Panc1 (cell line): ENCODE data around the gene BBS7. TPM values are rescaled to one million over a fixed set of nuclear protein-coding genes. Genes with fewer than 3 reads are reported as not detected.

Experiments used
- ATAC-seq: fragments of 200-7000 bp; cut with Tn5 transposase; 2 replicates; pipeline ENCODE4 v1.9.1; 2020; ENCODE audit warnings: mild to moderate bottlenecking, moderate library complexity
- BruUV-seq: library from RNA; stranded (reverse); fragments of 400-500 nt; replicated peaks from 2 replicates; lab custom pipeline; 2021; lab: Mats Ljungman, UMichigan
- CTCF ChIA-PET: fragments of 300-600 bp; sonication (Branson Sonifier 250); formaldehyde crosslinking; loops from one replicate; lab custom pipeline; 2022; ENCODE audit warnings: antibody characterized with exemption; lab: Charles Lee
- POLR2A ChIA-PET: fragments of 300-600 bp; sonication (Branson Sonifier 250); formaldehyde crosslinking; loops from one replicate; lab custom pipeline; 2022; ENCODE audit warnings: antibody characterized with exemption; lab: Charles Lee
- DNase-seq: peaks from one replicate; pipeline ENCODE4 v3.0.0-alpha.2; 2010; ENCODE audit warnings: low read depth, low spot score
- H3K27ac ChIP-seq: 2 replicates; pipeline ENCODE4 v1.5.1; 2011; ENCODE audit warnings: mild to moderate bottlenecking, low read length, inconsistent platforms
- H3K27me3 ChIP-seq: fragments of 200-500 bp; sonication (Bioruptor generic); 2 replicates; pipeline ENCODE4 v1.6.0; 2014; ENCODE audit warnings: low read length, inconsistent platforms; ENCODE audit not compliant: control insufficient read depth, insufficient read depth
- H3K36me3 ChIP-seq: fragments of 200-500 bp; sonication (Bioruptor generic); 2 replicates; pipeline ENCODE4 v1.5.1; 2014; ENCODE audit warnings: inconsistent platforms, mild to moderate bottlenecking, low read length, moderate library complexity; ENCODE audit not compliant: control insufficient read depth, insufficient read depth
- H3K4me1 ChIP-seq: 2 replicates; pipeline ENCODE4 v1.5.1; 2011; ENCODE audit warnings: inconsistent platforms, mild to moderate bottlenecking, low read length, moderate library complexity; ENCODE audit not compliant: control insufficient read depth, insufficient read depth
- H3K4me3 ChIP-seq, 2 experiments: 2 replicates each; pipeline ENCODE4 v1.5.1; 2011 to 2012; ENCODE audit warnings: low read depth in 2 of 2, low read length in 2 of 2, mild to moderate bottlenecking in 2 of 2, inconsistent platforms in 1 of 2, moderate library complexity in 1 of 2
- H3K9me3 ChIP-seq: fragments of 200-500 bp; sonication (Bioruptor generic); 2 replicates; pipeline ENCODE4 v1.5.1; 2014; ENCODE audit warnings: low read depth, mild to moderate bottlenecking, inconsistent platforms, low read length, moderate library complexity; ENCODE audit not compliant: control insufficient read depth, insufficient read depth
- CTCF ChIP-seq: fragments of 450-650 bp; IDR thresholded peaks from 2 replicates; pipeline ENCODE4 v1.5.1; 2017; ENCODE audit warnings: mild to moderate bottlenecking
- POLR2AphosphoS5 ChIP-seq: IDR thresholded peaks from 2 replicates; pipeline ENCODE4 v1.6.1; 2012; ENCODE audit warnings: mild to moderate bottlenecking, low read depth, low read length, moderate library complexity
- REST ChIP-seq, 2 experiments: IDR thresholded peaks; 2 replicates each; pipeline ENCODE4 v1.6.1; 2011 to 2012; ENCODE audit warnings: low read depth in 2 of 2, control low read depth in 1 of 2, low read length in 1 of 2, mild to moderate bottlenecking in 1 of 2, moderate library complexity in 1 of 2; ENCODE audit not compliant: insufficient read depth in 1 of 2
- SIN3A ChIP-seq: IDR thresholded peaks from 2 replicates; pipeline ENCODE4 v1.6.1; 2012; ENCODE audit warnings: low read depth, mild to moderate bottlenecking, low read length, moderate library complexity, borderline replicate concordance; ENCODE audit not compliant: insufficient read depth
- TCF7L2 ChIP-seq: IDR thresholded peaks from 2 replicates; pipeline ENCODE4 v1.6.1; 2011; ENCODE audit warnings: mild to moderate bottlenecking, low read depth, low read length, inconsistent platforms
- in situ Hi-C: cut with HindIII; loops from 2 replicates; pipeline ENCODE4 v1.10.0; 2016; ENCODE audit warnings: low sequenced_read_pairs, low pct_unique_long_range_greater_than_20kb
- intact Hi-C: fragments of 100-400 bp; cut with micrococcal nuclease; formaldehyde crosslinking; loops from one replicate; pipeline ENCODE4 v1.10.0; 2022; ENCODE audit not compliant: unreplicated experiment
- total RNA-seq: library from RNA; stranded (reverse); gene quantifications from one replicate; pipeline ENCODE4 v1.2.1, GENCODE V29; 2021; ENCODE audit not compliant: unreplicated experiment

BBS7 gene
- total RNA-seq, 1 experiment from 2014 or later: 9.1 TPM

GRCh38 chr4:121788896-121789295, 81.4 kb downstream of the BBS7 start:
- intact Hi-C loops (no loop called here), in situ Hi-C loops (no loop called here)
- Histone ChIP-seq H3K27me3 (peaks cover 5% of the 10 kb centered on the region), H3K9me3 (no peaks in the 10 kb centered on the region), H3K27ac (no peak overlapping the region), H3K4me3 (no peak overlapping the region), H3K36me3 (no peaks in the 10 kb centered on the region), H3K4me1 (no peaks in the 10 kb centered on the region)
- no peak for DNase-seq
- CTCF ChIA-PET: no interaction called here
- ATAC-seq: no peak
- no TSS peak for BruUV-seq
- POLR2A ChIA-PET: no interaction called here
- no peak for TF ChIP-seq SIN3A
- no peak for TF ChIP-seq CTCF
- no peak for TF ChIP-seq REST (IDR thresholded peaks at IDR 0.05; ENCODE audit: insufficient read depth in 1 of 2, low read depth in 2 of 2, low read length in 1 of 2)
- no peak for TF ChIP-seq POLR2AphosphoS5
- no peak for TF ChIP-seq TCF7L2

- in situ Hi-C loops: no loop called here
- ChIA-PET POLR2A (no interaction called here), CTCF (no interaction called here)
- BruUV-seq: no TSS peak
- no peak for DNase-seq
- H3K4me1 ChIP-seq: no peaks in the 10 kb centered on the region
- no peaks in the 10 kb centered on the region for H3K36me3 ChIP-seq
- no peak for TF ChIP-seq SIN3A
- TF ChIP-seq REST (IDR thresholded peaks at IDR 0.05; ENCODE audit: insufficient read depth in 1 of 2, low read depth in 2 of 2, low read length in 1 of 2): no peak
- no peak for TF ChIP-seq CTCF
- TF ChIP-seq TCF7L2: no peak
- no peak for TF ChIP-seq POLR2AphosphoS5
- ATAC-seq: no peak
- H3K27ac ChIP-seq: no peak overlapping the region
- intact Hi-C loops: no loop called here
- peaks cover 2% of the 10 kb centered on the region; the same call in 1 of the 2 replicates for H3K27me3 ChIP-seq
- H3K9me3 ChIP-seq: no peaks in the 10 kb centered on the region
- no peak overlapping the region for H3K4me3 ChIP-seq
Measured at GRCh38 chr4:121786221-121786620, 84.1 kb downstream of the BBS7 start.
